Measurements from ENCODE around the gene NR5A2.

NR5A2 gene

GRCh38 chr1:200027264-200027823, at the start of gene NR5A2:
Gene NR5A2 (plus strand): TSS chr1:200027710. CDS start chr1:200027848, 138 bp downstream.
- no peaks in the 10 kb centered on the region for H3K9me3 ChIP-seq (ENCODE audit: insufficient read depth, low read depth, low read length)
- H3K27me3 ChIP-seq (ENCODE audit: insufficient read depth, low read length, poor library complexity, severe bottlenecking): no peaks in the 10 kb centered on the region
- no peak within 1 kb of the TSS for H3K9ac ChIP-seq (ENCODE audit: low read depth, low read length, poor library complexity, severe bottlenecking)
- TF ChIP-seq CTCF (conservative IDR thresholded peaks at IDR 0.05; ENCODE audit: low read length): no peak
- no peak for TF ChIP-seq EZH2phosphoT487 (IDR thresholded peaks at IDR 0.05; ENCODE audit: borderline replicate concordance)
- no peak within 1 kb of the TSS for H3K4me3 ChIP-seq (ENCODE audit: low read length, poor library complexity, severe bottlenecking)
- H4K20me1 ChIP-seq (ENCODE audit: insufficient read depth, low read length, poor library complexity, severe bottlenecking): no peaks in the 10 kb centered on the region
- no peaks in the 10 kb centered on the region for H3K36me3 ChIP-seq (ENCODE audit: insufficient read depth, low read length)
- no peak within 1 kb of the TSS for H3K4me2 ChIP-seq (ENCODE audit: low read depth, low read length, poor library complexity, severe bottlenecking)
- no peak within 1 kb of the TSS for H2AFZ ChIP-seq (ENCODE audit: low read length)
- no peaks in the 10 kb centered on the region for H3F3A ChIP-seq (ENCODE audit: low read depth)
- no peaks in the 10 kb centered on the region for H3K4me1 ChIP-seq (ENCODE audit: insufficient read depth, low read length, poor library complexity, severe bottlenecking)
- no peaks in the 10 kb centered on the region for H3K79me2 ChIP-seq (ENCODE audit: insufficient read depth, low read length)
- no peaks in the 10 kb centered on the region for H3K9me2 ChIP-seq (replicated peaks; ENCODE audit: low read depth, low read length)

- Histone ChIP-seq H3K27me3 (ENCODE audit: insufficient read depth, low read length, poor library complexity, severe bottlenecking) (no peaks in the 10 kb centered on the region), H3K79me2 (ENCODE audit: insufficient read depth, low read length) (no peaks in the 10 kb centered on the region)
These were observed 49.0 kb upstream of the NR5A2 start for GRCh38 chr1:199978408-199978940.

DNA sequence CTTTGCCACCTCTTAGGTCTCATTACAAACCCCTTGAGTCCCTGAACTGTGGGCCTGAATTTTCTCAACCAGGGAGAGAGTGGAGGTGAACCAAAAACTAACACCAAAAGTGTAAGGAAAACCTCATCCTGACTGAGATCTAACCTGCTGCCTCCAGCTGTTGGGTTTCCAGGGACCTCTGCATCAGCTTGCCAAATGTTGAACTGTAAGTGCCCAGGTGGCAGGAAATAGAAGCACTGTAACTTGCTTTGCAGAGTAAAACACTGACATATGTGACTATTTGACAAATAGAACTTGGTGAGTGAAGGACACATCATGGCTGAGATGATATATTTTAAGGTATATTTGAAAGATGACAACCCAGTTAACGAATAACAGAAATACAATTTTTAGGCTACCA, 48.4 kb upstream of the NR5A2 start:
- Histone ChIP-seq H3K79me2 (ENCODE audit: insufficient read depth, low read length) (no peaks in the 10 kb centered on the region), H3K9me2 (replicated peaks; ENCODE audit: low read depth, low read length) (no peaks in the 10 kb centered on the region), H3K27me3 (ENCODE audit: insufficient read depth, low read length, poor library complexity, severe bottlenecking) (no peaks in the 10 kb centered on the region), H4K20me1 (ENCODE audit: insufficient read depth, low read length, poor library complexity, severe bottlenecking) (no peaks in the 10 kb centered on the region), H2AFZ (ENCODE audit: low read length) (no peak overlapping the region), H3K4me1 (ENCODE audit: insufficient read depth, low read length, poor library complexity, severe bottlenecking) (no peaks in the 10 kb centered on the region), H3K4me2 (ENCODE audit: low read depth, low read length, poor library complexity, severe bottlenecking) (no peak overlapping the region), H3K4me3 (ENCODE audit: low read length, poor library complexity, severe bottlenecking) (no peak overlapping the region), H3K9me3 (ENCODE audit: insufficient read depth, low read depth, low read length) (no peaks in the 10 kb centered on the region), H3K36me3 (ENCODE audit: insufficient read depth, low read length) (no peaks in the 10 kb centered on the region), H3K9ac (ENCODE audit: low read depth, low read length, poor library complexity, severe bottlenecking) (no peak overlapping the region), H3F3A (ENCODE audit: low read depth) (no peaks in the 10 kb centered on the region)
- TF ChIP-seq EZH2phosphoT487 (IDR thresholded peaks at IDR 0.05; ENCODE audit: borderline replicate concordance): no peak
- TF ChIP-seq CTCF (conservative IDR thresholded peaks at IDR 0.05; ENCODE audit: low read length): no peak

More at GRCh38 chr1:199978408-199978940, 49.0 kb upstream of the NR5A2 start:
- no peak overlapping the region for H3K4me3 ChIP-seq (ENCODE audit: low read length, poor library complexity, severe bottlenecking)
- no peaks in the 10 kb centered on the region for H3F3A ChIP-seq (ENCODE audit: low read depth)
- no peak overlapping the region for H3K9ac ChIP-seq (ENCODE audit: low read depth, low read length, poor library complexity, severe bottlenecking)
- TF ChIP-seq CTCF (conservative IDR thresholded peaks at IDR 0.05; ENCODE audit: low read length): no peak
- no peak for TF ChIP-seq EZH2phosphoT487 (IDR thresholded peaks at IDR 0.05; ENCODE audit: borderline replicate concordance)
- no peaks in the 10 kb centered on the region for H3K9me2 ChIP-seq (replicated peaks; ENCODE audit: low read depth, low read length)
- no peak overlapping the region for H2AFZ ChIP-seq (ENCODE audit: low read length)
- H3K9me3 ChIP-seq (ENCODE audit: insufficient read depth, low read depth, low read length): no peaks in the 10 kb centered on the region
- H3K36me3 ChIP-seq (ENCODE audit: insufficient read depth, low read length): no peaks in the 10 kb centered on the region
- no peaks in the 10 kb centered on the region for H3K4me1 ChIP-seq (ENCODE audit: insufficient read depth, low read length, poor library complexity, severe bottlenecking)
- no peak overlapping the region for H3K4me2 ChIP-seq (ENCODE audit: low read depth, low read length, poor library complexity, severe bottlenecking)
- H4K20me1 ChIP-seq (ENCODE audit: insufficient read depth, low read length, poor library complexity, severe bottlenecking): no peaks in the 10 kb centered on the region
